Fibroblast of lung (primary cell): ENCODE measurements around the gene EPB41L1.

Experiments used
- EZH2 ChIP-seq: IDR thresholded peaks from 2 replicates; pipeline ENCODE4 v1.5.1; 2012; ENCODE audit warnings: low read length, control low read depth, mild to moderate bottlenecking; ENCODE audit errors: missing control alignments
- TF ChIP-seq, protein P1 (sequence below), 2 donors: IDR thresholded peaks in 1 of 2; conservative IDR thresholded peaks in 1 of 2; 1 replicate in 1 of 2; 2 replicates in 1 of 2; pipeline ENCODE4 v1.5.1; 2011 to 2012; ENCODE audit warnings: low read length in 2 of 2, control low read depth in 1 of 2, inconsistent platforms in 1 of 2, low read depth in 1 of 2, mild to moderate bottlenecking in 1 of 2

DNA sequence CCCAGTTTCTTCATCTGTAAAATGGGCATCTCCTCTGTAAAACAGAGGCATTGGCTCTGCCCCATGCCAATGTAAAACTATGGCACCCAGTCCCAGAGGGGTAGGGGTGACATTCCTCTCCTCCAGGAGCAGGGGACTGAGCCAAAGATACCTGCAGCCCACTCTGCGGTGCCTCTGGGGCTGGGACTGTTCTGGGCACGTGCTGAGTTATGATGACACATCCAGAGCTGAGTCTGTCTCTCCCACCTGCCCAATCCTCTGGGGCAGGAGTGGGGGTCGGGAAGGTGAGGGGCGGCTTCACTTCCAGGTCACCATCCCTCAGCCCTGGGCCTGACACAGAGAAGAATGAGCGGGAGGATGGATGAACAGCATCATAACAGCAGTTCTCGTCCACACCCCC is 111.6 kb downstream of the EPB41L1 start:
- TF ChIP-seq EZH2, result no peak
- TF ChIP-seq, protein P1, sequence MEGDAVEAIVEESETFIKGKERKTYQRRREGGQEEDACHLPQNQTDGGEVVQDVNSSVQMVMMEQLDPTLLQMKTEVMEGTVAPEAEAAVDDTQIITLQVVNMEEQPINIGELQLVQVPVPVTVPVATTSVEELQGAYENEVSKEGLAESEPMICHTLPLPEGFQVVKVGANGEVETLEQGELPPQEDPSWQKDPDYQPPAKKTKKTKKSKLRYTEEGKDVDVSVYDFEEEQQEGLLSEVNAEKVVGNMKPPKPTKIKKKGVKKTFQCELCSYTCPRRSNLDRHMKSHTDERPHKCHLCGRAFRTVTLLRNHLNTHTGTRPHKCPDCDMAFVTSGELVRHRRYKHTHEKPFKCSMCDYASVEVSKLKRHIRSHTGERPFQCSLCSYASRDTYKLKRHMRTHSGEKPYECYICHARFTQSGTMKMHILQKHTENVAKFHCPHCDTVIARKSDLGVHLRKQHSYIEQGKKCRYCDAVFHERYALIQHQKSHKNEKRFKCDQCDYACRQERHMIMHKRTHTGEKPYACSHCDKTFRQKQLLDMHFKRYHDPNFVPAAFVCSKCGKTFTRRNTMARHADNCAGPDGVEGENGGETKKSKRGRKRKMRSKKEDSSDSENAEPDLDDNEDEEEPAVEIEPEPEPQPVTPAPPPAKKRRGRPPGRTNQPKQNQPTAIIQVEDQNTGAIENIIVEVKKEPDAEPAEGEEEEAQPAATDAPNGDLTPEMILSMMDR (conservative IDR thresholded peaks at IDR 0.05 in 1 of 2, IDR thresholded peaks at IDR 0.05 in 1 of 2; ENCODE audit: low read depth in 1 of 2, low read length in 2 of 2), result no peak
